OCI-LY7 (cell line): Measurements from ENCODE around the gene ITGB1.

Source experiments
- CTCF ChIP-seq: fragments of 200-600 bp; sonication (generic); conservative IDR thresholded peaks from 2 replicates; pipeline ENCODE4 v1.5.1; 2014; ENCODE audit warnings: mild to moderate bottlenecking, antibody characterized with exemption, low read length, moderate library complexity, mixed read lengths
- EZH2phosphoT487 ChIP-seq: fragments of 200-600 bp; sonication (generic); IDR thresholded peaks from 2 replicates; pipeline ENCODE4 v1.6.1; 2018; ENCODE audit warnings: low read depth, borderline replicate concordance, mild to moderate bottlenecking, mixed run types, antibody characterized with exemption, low read length, moderate library complexity, mixed read lengths

- no peak for TF ChIP-seq CTCF
- TF ChIP-seq EZH2phosphoT487 = no peak
Measured at GRCh38 chr10:33001908-33002492, 44.0 kb upstream of the ITGB1 start.
